Neural cell (in vitro differentiated cells): ENCODE data around the gene SMPDL3A. TPM values are rescaled to one million over a fixed set of nuclear protein-coding genes. Genes with fewer than 3 reads are reported as not detected.
"Not testable (repeated sequence)": the region's sequence is repeated elsewhere in the genome, so short reads cannot be mapped to it uniquely, and the experiment has no call there.

Experiments used
- H2AFZ ChIP-seq: fragments of 200-600, 300-800 bp; sonication (generic), shearing (Covaris generic); 2 replicates; pipeline ENCODE4 v1.6.0; 2014; ENCODE audit warnings: low read depth, mild to moderate bottlenecking, antibody characterized with exemption, low read length, moderate library complexity
- H3F3A ChIP-seq: fragments of 200-600 bp; shearing (Covaris generic); 2 replicates; pipeline ENCODE4 v1.6.1; 2016; ENCODE audit warnings: mild to moderate bottlenecking, moderate library complexity, mixed read lengths, antibody characterized with exemption, low read length; ENCODE audit not compliant: insufficient read depth, poor library complexity, severe bottlenecking
- H3K27ac ChIP-seq: fragments of 200-600, 300-800 bp; sonication (generic), shearing (Covaris generic); 2 replicates; pipeline ENCODE4 v1.5.1; 2014; ENCODE audit warnings: mild to moderate bottlenecking, low read length, moderate library complexity
- H3K27me3 ChIP-seq: fragments of 300-800, 200-600 bp; sonication (generic), shearing (Covaris generic); 2 replicates; pipeline ENCODE4 v1.6.0; 2014; ENCODE audit warnings: mild to moderate bottlenecking, low read depth, low read length, moderate library complexity; ENCODE audit not compliant: insufficient read depth
- H3K36me3 ChIP-seq: fragments of 300-800, 200-600 bp; sonication (generic), shearing (Covaris generic); 2 replicates; pipeline ENCODE4 v1.5.1; 2014; ENCODE audit warnings: mild to moderate bottlenecking, antibody characterized with exemption, low read length, moderate library complexity; ENCODE audit not compliant: insufficient read depth
- H3K4me2 ChIP-seq: fragments of 300-800, 200-600 bp; sonication (generic), shearing (Covaris generic); 2 replicates; pipeline ENCODE4 v1.6.0; 2014; ENCODE audit warnings: mild to moderate bottlenecking, low read length
- H3K4me3 ChIP-seq: fragments of 300-800, 200-600 bp; sonication (generic), shearing (Covaris generic); 2 replicates; pipeline ENCODE4 v1.5.1; 2014; ENCODE audit warnings: mild to moderate bottlenecking, low read length, moderate library complexity
- H3K79me2 ChIP-seq: fragments of 200-600 bp; shearing (Covaris generic); replicated peaks from 2 replicates; pipeline ENCODE4 v1.6.0; 2014; ENCODE audit warnings: mild to moderate bottlenecking, low read length, moderate library complexity; ENCODE audit not compliant: insufficient read depth
- H3K9ac ChIP-seq: fragments of 300-800, 200-600 bp; sonication (generic), shearing (Covaris generic); 2 replicates; pipeline ENCODE4 v1.6.1; 2016; ENCODE audit warnings: mild to moderate bottlenecking, low read length, mixed read lengths
- H3K9me2 ChIP-seq: fragments of 200-600 bp; shearing (Covaris generic); 2 replicates; pipeline ENCODE4 v1.6.1; 2016; ENCODE audit warnings: mild to moderate bottlenecking, low read length, mixed read lengths; ENCODE audit not compliant: insufficient read depth
- H3K9me3 ChIP-seq: fragments of 200-600, 300-800 bp; sonication (generic), shearing (Covaris generic); 2 replicates; pipeline ENCODE4 v1.6.1; 2016; ENCODE audit warnings: mild to moderate bottlenecking, mixed run types, low read length, moderate library complexity, mixed read lengths
- H4K20me1 ChIP-seq: fragments of 200-600 bp; shearing (Covaris generic); 2 replicates; pipeline ENCODE4 v1.6.1; 2016; ENCODE audit warnings: mild to moderate bottlenecking, mixed run types; ENCODE audit not compliant: insufficient read depth
- EP300 ChIP-seq: fragments of 450-650 bp; conservative IDR thresholded peaks from 2 replicates; pipeline ENCODE4 v1.6.1; 2014; ENCODE audit warnings: antibody characterized with exemption, mild to moderate bottlenecking, moderate library complexity; ENCODE audit not compliant: poor library complexity, severe bottlenecking
- EZH2 ChIP-seq: fragments of 200-600, 300-800 bp; shearing (Covaris generic), sonication (generic); IDR thresholded peaks from 2 replicates; pipeline ENCODE4 v1.6.1; 2014; ENCODE audit warnings: antibody characterized with exemption, low read length, borderline replicate concordance, mild to moderate bottlenecking; ENCODE audit not compliant: insufficient read depth, poor library complexity, severe bottlenecking
- MXI1 ChIP-seq: fragments of 450-650 bp; conservative IDR thresholded peaks from 2 replicates; pipeline ENCODE4 v1.6.1; 2014; ENCODE audit warnings: antibody characterized with exemption, mild to moderate bottlenecking; ENCODE audit not compliant: poor library complexity, severe bottlenecking
- POLR2AphosphoS5 ChIP-seq: IDR thresholded peaks from 2 replicates; pipeline ENCODE4 v1.6.1; 2012
- SMC3 ChIP-seq: fragments of 450-650 bp; conservative IDR thresholded peaks from 2 replicates; pipeline ENCODE4 v1.6.1; 2014; ENCODE audit warnings: antibody characterized with exemption, mild to moderate bottlenecking, moderate library complexity; ENCODE audit not compliant: poor library complexity
- TAF1 ChIP-seq: IDR thresholded peaks from 2 replicates; pipeline ENCODE4 v1.6.1; 2012; ENCODE audit warnings: low read depth
- polyA plus RNA-seq: library from polyadenylated mRNA; depleted of rRNA; stranded (reverse); fragments of >200 nt; gene quantifications from 2 replicates; pipeline ENCODE4 v1.2.3, GENCODE V29; 2014
- TF ChIP-seq, protein P1 (sequence below): IDR thresholded peaks from 2 replicates; pipeline ENCODE4 v1.6.1; 2012; ENCODE audit warnings: borderline replicate concordance

The SMPDL3A gene
- polyA plus RNA-seq, 1 donor from 2014 or later, result 8.2 TPM

DNA sequence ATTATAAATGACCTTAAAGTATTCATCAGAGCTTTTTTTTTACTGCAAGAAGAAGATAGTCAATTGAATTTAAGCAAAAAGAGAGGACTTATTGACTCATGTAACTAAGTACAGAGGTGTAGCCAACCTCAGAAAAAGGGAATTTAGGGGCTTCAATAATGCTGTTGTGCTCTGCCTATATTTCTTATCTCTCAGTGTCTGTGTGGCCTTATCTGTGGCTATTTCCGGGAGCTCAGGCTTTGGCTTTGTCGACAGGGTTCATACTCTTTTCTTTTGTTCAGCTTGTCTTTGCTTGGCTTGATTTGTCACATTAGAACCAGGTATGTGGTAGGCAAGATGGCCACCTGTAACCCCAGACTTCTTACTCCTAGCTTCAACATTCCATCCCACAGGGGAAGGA, 48.1 kb upstream of the SMPDL3A start:
- Histone ChIP-seq H3K27ac (no peak overlapping the region), H3K4me3 (no peak overlapping the region), H4K20me1 (no peaks in the 10 kb centered on the region), H3K9me3 (no peaks in the 10 kb centered on the region), H3K9ac (no peak overlapping the region), H3K79me2 (no peaks in the 10 kb centered on the region), H3F3A (no peaks in the 10 kb centered on the region), H3K27me3 (no peaks in the 10 kb centered on the region), H3K36me3 (no peaks in the 10 kb centered on the region), H3K9me2 (no peaks in the 10 kb centered on the region), H2AFZ (no peak overlapping the region), H3K4me2 (no peak overlapping the region)
- no peak for TF ChIP-seq SMC3

DNA sequence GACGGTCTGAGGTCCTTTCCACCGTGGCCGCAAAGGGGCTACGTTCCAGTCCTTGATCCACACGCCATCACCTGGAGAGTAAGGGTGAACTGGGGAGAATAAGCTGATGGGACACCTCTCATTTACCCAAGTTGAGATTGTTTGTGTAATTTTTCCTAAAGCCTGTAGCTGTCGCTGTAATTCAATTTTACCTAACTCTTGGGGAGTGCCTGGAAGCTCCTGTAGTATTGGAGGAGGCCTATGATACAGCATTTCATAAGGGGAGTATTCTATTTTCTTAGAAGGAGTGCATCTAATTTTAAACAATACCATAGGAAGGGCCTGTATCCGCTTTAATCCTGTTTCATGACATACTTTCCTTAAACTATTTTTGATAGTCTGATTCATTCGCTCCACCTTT, 44.8 kb upstream of the SMPDL3A start:
- H3K4me2 ChIP-seq, H3K36me3 ChIP-seq, H3K27me3 ChIP-seq, H2AFZ ChIP-seq, H3K27ac ChIP-seq, H3F3A ChIP-seq, H4K20me1 ChIP-seq, H3K9me2 ChIP-seq, H3K9me3 ChIP-seq, H3K4me3 ChIP-seq, H3K9ac ChIP-seq, H3K79me2 ChIP-seq: not testable (repeated sequence)

DNA sequence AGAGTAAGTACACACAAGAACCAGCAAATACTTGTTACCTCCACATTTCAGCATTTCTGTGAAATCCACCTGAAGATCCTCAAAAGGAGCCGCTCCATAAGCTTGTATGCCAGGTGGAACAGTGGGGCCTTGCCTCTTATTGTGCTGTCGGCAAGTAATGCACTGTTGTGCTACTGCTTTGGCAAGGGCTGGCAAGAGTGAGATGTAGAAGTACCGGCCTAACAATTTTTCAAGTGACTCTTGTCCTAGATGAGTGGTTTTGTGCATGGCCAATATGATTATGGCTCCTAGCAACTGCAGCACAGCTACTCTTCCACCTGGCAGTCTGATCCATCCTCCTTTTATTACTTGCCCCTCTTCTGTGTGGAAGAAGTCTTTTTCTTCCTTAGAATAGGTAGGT, 44.2 kb upstream of the SMPDL3A start:
- not testable (repeated sequence) for H2AFZ ChIP-seq, H3K4me2 ChIP-seq, H3K9ac ChIP-seq, H3K27me3 ChIP-seq, H3K9me2 ChIP-seq, H3K4me3 ChIP-seq, H3F3A ChIP-seq, H3K9me3 ChIP-seq, H3K79me2 ChIP-seq, H3K27ac ChIP-seq, H3K36me3 ChIP-seq, H4K20me1 ChIP-seq

DNA sequence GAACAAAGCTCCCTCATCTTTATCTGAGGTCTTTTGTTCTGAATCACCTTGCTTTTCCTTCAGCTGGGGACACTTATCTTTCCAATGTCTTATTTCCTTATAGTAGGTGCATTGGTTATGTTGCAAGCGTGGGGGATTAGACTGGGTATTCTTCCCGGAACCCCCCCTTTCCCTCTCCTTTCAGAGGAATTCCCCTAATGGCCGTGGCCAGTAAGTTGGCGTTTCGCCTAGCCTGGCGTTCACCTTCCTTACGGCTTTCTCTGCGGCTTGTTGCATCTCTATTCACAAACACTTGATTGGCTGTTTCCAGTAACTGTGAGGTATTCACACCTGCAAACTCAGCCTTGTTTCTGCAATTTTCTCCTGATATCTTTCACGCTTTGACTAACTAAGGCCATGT, 42.4 kb upstream of the SMPDL3A start:
- no peak overlapping the region for H3K4me3 ChIP-seq
- no peak overlapping the region for H2AFZ ChIP-seq
- TF ChIP-seq MXI1 (no peak), EZH2 (no peak), EP300 (no peak), SMC3 (no peak), POLR2AphosphoS5 (no peak), TAF1 (no peak)
- TF ChIP-seq, protein P1, sequence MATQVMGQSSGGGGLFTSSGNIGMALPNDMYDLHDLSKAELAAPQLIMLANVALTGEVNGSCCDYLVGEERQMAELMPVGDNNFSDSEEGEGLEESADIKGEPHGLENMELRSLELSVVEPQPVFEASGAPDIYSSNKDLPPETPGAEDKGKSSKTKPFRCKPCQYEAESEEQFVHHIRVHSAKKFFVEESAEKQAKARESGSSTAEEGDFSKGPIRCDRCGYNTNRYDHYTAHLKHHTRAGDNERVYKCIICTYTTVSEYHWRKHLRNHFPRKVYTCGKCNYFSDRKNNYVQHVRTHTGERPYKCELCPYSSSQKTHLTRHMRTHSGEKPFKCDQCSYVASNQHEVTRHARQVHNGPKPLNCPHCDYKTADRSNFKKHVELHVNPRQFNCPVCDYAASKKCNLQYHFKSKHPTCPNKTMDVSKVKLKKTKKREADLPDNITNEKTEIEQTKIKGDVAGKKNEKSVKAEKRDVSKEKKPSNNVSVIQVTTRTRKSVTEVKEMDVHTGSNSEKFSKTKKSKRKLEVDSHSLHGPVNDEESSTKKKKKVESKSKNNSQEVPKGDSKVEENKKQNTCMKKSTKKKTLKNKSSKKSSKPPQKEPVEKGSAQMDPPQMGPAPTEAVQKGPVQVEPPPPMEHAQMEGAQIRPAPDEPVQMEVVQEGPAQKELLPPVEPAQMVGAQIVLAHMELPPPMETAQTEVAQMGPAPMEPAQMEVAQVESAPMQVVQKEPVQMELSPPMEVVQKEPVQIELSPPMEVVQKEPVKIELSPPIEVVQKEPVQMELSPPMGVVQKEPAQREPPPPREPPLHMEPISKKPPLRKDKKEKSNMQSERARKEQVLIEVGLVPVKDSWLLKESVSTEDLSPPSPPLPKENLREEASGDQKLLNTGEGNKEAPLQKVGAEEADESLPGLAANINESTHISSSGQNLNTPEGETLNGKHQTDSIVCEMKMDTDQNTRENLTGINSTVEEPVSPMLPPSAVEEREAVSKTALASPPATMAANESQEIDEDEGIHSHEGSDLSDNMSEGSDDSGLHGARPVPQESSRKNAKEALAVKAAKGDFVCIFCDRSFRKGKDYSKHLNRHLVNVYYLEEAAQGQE, result no peak
- no peak overlapping the region for H3K4me2 ChIP-seq
- H3K27ac ChIP-seq, result no peak overlapping the region
- no peaks in the 10 kb centered on the region for H3K27me3 ChIP-seq
- H3K79me2 ChIP-seq, result no peaks in the 10 kb centered on the region
- no peaks in the 10 kb centered on the region for H3K9me2 ChIP-seq
- no peaks in the 10 kb centered on the region for H3K36me3 ChIP-seq
- H3K9ac ChIP-seq, result no peak overlapping the region
- no peaks in the 10 kb centered on the region for H3F3A ChIP-seq
- no peaks in the 10 kb centered on the region for H4K20me1 ChIP-seq
- no peaks in the 10 kb centered on the region for H3K9me3 ChIP-seq
